ENCODE data around the gene MC3R. TPM values are rescaled to one million over a fixed set of nuclear protein-coding genes. Genes with fewer than 3 reads are reported as not detected.

MC3R gene

Small RNAs within 50 kb of the gene (small RNA-seq; reads per million reads assigned to genes)
- gene RNA5SP487 (ENCODE audit: insufficient read depth), result not detected
